ENCODE results near the gene R3HCC1L.

- no peak for TF ChIP-seq ZFP3 (tag by site-specific recombination; IDR thresholded peaks at IDR 0.05; ENCODE audit: low read depth)
- TF ChIP-seq CTCF (tag by site-specific recombination; IDR thresholded peaks at IDR 0.05) = no peak
- TF ChIP-seq ZFP69B (tag by site-specific recombination; IDR thresholded peaks at IDR 0.05) = no peak
- no peak for TF ChIP-seq ZNF555 (tag by site-specific recombination; conservative IDR thresholded peaks at IDR 0.05)
- TF ChIP-seq ZNF830 (tag by site-specific recombination; IDR thresholded peaks at IDR 0.05; ENCODE audit: low read depth) = no peak
These were observed 38.1 kb upstream of the R3HCC1L start for GRCh38 chr10:98096316-98096715.

Data from HEK293 (cell line).